GOT3 (cell line): Measurements from ENCODE around the gene ZBED2.

ENCODE experiments used
- DNase-seq: peaks from one replicate; lab custom pipeline; 2025; ENCODE audit warnings: mixed read lengths; lab: John Stamatoyannopoulos, UW

The ZBED2 gene

DNA sequence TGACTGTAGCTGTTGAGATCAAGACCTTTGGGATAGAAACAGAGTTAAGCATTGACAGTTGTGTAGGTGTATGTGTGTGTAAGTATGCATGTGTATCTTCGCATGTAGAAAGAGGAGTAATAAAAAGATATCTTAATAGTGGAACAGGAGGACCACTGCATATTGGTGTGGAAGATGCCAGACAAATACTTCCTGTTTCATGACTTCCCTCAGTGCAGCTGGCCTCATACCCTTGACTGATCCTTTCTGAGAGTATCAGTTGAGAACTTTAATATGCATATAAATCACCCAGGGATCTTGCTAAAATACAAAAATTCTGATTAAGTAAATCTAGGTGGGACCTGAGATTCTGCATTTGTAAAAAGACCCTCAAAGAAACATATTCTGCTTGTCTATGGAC, 8.5 kb upstream of the ZBED2 start:
- no peak for DNase-seq

DNA sequence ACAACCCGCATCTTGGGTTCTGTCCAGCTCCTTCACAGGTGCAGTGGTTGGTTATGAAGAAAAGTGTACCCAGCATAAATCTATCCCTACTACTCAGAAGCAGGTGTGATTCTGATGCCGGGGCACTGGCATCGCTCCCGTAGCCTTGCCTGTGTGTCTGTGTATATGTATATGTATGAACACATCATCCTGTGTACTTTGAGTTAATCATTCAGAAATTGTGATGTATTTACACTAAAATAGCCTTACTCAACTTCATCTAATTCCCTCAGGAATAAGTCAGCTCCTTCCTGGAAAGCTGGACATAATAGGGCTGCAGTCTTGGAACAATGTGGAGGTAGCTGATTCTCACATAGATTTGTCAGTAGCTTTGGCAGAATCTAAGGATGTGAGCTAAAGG, 6.7 kb upstream of the ZBED2 start:
- no peak for DNase-seq

DNA sequence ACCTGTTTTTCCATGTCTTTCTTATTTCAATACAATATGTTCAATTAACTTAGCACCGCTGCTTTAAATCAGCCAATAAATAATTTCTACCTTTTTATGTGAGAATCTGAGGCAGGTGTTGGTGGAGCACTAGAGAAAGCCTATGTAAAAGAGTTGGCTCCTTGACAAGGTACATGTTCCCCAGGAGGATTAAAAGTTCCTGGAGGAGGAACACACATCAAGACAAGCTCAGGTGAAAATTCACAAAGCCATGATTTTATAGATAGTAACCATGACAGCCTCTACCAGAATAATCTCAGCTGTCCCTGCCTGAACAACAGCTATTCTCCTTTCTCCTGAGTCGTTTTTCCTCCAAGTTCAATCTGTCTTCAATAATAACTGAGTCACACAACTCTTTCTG, 3.4 kb upstream of the ZBED2 start:
- no peak for DNase-seq

DNA sequence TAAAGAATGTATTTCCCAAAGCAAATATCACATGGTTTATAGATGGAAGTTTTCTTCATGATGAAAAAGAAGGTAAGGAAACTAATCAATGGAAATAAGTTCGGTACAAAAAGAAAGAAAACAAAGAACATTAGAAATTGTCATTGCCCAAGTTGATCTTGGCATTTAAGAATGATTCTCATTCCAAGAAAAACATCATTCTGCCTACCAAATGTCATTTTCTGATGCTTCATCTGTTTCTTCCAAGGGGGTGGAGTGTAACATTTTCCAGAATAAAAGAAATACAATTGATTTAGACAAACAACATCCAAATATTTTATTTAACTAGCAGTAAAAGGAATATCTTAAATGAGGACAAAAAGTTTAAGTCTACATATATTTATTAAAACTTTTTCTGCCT, 3.0 kb upstream of the ZBED2 start:
- DNase-seq, result no peak

DNA sequence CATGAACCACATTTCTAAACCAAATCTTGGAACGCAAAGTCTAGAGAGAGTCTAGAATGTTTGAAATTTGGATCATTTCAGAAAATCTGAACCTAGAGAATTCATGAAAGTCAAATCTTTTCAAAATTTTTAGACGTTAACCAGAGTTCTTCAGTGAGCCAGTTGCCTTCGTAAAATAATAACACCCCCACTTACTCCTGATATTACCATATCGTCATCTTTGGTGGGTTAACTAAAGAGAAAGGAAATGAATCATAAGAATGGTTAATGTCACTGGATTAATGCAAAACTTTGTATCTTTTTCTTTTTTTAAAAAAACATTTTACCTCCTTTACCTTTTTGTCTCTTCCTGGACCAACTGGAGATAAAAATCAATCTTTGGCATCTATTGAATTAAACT, 1.2 kb upstream of the ZBED2 start:
- DNase-seq, result no peak

DNA sequence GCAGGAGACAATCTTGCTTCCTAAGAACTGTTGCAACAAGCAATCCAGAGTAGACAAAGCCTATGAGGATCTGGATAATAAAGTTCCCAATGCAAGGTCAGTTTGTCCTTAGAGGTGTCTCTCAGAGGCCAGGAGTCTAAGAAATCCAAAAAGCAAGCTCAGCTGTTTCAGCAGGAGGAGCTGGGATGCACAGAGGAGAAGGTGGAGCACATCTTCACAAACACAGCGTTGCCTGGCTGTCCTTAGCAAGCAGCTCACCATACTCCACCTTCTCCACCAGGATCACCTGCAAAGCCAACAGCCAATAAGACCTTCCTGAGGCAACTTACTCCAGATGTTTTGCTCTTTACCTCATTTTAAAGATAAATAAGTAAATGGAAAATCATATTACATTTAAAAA, 365 bp downstream of the ZBED2 start:
- no peak for DNase-seq

DNA sequence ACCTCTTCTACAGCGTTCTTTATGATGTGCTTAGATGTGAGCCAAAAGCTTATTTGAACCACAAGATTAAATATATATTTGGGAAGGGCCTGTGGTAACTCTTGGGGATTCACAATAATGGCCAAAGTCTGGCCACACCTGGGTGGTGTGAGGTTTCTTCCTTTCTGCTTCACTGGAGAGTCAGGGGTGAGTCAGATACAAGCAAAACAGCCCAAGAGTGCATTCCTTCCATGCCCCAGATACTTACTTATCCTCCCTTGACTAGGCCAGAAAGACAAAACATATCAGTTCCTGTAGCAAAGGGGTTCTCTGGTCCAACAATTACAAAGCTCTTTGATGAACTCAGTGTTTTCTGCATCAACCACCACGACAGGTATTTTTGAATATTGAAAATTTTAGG, 941 bp downstream of the ZBED2 start:
- no peak for DNase-seq

DNA sequence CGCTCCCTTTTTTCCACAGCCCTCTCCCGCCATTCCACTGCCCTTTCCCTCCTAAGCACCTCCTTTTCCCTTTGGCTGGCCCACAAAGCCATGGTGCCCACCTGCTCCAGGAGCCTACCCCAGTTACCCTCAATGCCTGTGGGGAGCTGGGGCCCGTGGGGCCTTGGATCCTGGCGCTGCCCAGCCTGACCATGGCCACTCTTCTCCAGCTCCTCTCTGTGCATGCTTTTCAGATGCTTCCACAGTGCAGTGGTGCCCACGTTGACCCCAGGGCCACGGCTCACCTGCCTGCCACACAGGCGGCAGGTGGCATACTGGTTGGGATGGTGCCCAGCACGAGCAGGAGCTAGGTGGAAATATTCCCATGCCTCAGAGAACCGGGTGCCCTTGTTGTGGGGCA, 1.5 kb downstream of the ZBED2 start:
- DNase-seq, result no peak

DNA sequence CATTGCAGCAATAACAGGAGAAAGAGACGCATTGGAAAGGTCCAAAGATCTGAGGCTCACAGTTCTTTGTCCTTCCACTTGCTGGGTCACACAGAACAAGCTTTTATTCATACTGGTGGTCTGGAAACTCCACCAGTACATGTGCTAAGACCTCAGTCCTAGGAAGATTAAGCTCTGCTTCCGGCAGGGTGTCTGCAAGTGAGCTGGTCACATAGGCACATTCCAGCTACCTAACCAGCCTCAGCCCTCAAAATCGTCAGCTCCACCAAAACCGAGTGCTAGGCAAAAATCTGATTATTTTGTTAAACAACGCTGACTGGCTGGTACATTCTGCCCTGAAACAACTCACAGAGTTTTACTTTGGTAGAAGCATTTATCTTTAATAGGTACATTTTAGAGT, 2.2 kb downstream of the ZBED2 start:
- no peak for DNase-seq

DNA sequence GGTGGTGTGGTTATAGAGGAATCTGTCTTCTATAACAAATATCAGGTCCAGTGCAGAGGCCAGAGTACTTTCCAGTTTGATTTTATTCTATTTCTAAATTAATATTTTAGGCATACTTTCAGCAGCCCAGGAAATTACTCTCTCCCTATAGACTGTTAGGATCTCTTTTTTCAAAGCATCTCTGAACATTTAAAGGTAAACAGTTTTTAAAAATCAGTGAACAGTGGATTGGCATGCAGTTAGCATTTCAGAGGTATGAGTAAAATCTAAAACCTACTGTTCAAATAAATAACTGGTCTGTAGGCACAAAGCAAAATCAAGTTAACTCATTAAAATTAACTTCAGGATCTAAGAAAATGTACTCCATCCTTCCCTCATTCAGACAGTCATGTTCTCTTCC, 3.0 kb downstream of the ZBED2 start:
- DNase-seq, result no peak

DNA sequence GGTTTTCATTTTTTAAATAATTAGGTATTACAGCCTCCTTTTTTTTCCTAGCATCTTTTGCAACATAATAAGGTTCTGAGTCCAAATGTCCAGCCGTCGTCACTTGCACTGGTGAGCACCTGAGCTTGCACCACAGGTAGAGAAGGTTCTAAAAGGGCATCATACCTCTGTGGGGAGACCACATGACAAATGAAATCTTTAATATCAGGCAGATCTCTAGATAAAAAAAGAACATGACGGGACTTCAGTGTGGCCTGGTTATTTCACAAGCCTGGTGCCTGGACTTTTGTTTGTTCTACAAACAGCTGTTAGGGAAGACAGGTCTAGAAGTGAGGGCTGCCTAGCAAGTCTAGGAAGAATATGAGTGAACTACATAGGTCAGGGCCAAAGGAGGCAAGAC, 3.6 kb downstream of the ZBED2 start:
- DNase-seq, result no peak

DNA sequence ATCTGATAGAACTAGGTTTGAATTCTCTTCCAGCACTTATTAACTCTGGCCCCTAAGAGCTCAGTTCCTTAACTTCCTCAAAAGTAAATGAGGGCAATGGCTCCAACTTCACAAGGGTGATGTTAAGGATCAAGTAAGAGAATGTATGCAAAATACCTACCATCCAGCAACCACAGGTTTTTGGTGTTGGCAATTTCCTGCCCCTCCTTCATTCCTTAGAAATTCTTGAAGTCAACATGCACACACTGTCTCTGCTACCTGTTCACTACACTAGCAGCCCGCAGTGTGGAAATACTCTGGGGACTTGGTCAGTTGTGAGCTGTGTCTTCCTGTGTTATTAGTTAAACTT, 5.0 kb downstream of the ZBED2 start:
- no peak for DNase-seq

DNA sequence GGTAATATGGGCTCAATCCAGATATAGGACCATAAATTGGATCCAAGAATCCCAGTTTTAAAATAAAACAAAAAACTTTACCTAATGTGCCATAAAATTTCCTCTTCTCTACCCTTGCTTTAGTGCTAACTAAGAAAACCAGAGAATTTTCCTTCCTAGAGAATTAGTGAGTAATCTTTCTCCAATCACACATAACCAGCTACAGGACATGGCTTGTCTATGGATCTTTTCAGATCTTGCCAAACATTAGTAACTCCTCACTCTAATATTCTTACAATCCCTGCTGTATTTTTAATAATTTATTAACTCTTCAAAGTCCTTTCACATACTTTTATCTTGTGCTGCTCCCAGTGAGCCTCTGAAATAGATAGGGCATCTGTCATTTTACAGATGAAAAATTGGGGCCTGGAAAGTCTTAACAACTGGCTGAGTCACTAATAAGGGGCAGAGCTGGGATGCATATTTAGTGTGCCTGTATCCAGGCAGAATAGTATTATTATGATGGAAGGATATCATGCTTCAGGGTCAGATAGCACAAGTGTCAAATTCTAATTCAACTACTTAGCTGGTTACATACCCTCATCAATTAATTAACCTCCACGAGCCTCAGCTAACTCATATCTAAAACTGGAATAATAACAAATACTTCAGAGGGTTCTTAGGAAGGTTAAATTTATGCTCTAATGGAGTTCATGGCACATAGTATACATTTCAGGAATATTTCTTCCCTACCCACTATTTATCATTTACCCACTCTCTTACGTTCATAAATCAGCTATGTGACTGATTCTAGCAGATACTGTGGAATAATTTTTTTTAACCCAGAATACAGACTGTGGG, 5.6 kb downstream of the ZBED2 start:
- no peak for DNase-seq

DNA sequence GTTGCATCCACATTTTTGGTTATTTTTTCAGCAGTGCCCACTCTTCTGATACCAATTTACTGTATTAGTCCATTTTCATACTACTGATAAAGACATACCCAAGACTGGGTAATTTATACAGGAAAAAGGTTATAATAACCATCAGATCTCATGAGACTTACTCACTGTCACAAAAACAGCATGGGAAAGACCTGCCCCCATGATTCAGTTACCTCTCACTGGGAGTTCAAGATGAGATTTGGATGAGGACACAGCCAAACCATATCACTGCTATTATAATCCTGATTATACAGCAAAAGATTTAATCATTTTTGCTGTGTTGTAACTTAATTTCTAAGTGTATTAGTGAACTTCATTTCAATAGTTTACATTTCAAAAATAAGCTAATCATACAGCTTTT, 6.6 kb downstream of the ZBED2 start:
- DNase-seq, result no peak

DNA sequence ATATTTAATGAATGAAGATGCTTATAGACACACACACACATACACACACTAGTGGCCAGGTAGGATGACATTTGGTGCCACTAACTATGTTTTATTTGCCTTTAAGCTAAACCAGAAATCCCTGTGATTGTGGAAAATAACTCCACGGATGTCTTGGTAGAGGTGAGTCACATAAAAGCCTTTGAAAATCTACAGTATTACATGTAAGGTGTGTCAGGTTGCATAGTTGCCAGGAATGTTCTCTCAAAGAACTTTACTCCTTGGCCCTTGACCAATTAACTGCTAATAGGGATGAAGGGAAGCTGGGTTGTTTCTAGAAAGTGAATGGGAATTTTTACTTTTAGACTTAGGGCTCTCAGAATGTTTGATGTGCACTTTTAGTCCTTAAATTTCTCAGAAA, 9.9 kb downstream of the ZBED2 start:
- DNase-seq, result no peak

DNA sequence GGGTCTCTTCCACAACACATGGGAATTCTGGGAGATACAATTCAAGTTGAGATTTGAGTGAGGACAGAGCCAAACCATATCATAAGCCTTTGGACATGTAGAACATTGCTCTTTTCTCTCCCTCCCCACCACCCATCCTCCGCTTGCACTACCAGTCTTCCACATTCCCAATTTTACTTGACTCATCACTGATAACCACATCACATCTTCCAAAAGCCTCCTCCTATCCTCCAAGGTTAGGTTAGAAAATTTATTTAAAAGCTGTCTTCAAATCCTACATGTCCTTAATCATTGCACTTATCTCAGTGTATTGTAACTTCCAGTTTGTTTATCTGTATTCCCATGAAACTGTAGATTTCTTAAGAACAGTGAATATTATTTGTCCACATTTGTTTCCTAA, 10.4 kb downstream of the ZBED2 start:
- no peak for DNase-seq

DNA sequence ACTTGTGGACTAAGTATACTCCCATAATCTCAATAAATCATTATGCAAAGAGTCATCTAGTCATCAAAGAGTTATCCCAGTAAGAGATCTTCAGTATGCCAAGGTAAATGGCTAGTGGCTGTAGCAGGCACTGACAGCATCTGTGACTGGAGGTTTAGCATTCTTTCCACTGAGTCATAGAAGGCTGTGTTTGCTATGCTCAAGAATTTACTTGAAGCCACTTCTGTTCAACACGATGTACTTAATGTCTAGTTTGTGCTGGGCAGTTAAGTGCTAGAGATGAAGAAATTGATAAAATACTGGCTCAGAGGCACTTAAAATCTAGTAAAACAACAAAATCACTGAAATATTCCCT, 13.0 kb downstream of the ZBED2 start:
- DNase-seq, result no peak

DNA sequence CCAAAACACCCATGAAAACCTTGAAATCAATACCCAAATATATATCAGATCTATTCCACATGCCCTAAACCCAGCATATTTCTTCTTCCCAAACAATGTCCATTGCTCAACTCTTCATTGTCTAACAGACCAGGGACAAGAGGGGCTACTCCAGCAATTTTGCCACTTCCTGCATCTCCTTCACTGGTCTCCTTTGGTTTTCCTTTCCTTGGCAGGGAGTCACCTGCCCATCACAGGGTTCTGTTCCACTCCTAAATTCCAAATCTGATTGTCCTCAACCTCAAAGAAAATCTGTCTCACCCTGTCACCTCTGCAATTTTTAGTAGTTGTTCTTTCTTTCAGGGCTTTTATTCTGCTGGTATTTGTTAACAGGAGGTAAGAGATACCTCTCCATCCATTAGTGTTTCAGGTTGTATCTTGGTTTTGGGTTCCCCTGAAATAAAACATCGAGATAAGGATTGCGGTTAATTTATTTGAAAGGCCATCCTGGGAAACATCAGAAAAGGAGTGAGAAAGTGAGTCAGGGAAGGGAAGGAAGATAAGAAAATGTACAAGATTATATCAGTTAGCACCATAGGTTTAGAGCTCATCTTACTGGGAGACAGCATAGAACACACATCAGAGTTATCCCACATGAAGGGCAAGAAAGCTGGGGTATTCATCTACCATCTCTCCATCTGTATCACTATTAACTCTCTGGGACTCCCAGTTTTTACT, 13.6 kb downstream of the ZBED2 start:
- DNase-seq, result no peak

DNA sequence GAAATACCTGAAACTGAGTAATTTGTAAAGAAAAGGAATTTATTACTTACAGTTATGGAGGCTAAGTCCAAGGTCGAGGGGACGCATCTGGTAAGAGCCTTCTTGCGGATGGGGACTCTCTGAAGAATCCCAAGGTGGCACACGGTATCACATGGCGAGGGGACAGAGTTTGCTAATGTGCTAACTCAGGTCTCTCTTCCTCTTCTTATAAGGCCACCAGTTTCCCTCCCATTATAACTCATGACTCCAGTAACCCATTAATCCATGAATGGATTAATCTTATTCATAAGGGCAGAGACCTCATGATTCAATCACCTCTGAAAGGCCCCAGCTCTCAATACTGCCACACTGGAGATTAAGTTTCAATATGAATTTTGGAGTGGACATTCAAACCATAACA, 15.7 kb downstream of the ZBED2 start:
- DNase-seq, result no peak

DNA sequence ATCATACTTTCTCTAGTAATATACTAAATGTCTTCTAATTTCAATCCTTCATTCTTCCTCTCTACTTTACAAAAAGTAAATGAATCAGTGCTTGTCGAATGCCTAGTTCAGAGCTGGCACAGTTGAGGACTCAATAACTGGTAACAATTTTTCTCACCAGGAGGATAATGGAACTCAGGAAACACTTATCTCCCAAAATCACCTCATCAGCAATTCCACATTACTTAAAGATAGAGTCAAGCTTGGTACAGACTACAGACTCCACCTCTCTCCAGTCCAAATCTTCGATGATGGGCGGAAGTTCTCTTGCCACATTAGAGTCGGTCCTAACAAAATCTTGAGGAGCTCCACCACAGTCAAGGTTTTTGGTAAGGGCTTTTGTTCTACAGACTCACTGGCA, 16.3 kb downstream of the ZBED2 start:
- no peak for DNase-seq

DNA sequence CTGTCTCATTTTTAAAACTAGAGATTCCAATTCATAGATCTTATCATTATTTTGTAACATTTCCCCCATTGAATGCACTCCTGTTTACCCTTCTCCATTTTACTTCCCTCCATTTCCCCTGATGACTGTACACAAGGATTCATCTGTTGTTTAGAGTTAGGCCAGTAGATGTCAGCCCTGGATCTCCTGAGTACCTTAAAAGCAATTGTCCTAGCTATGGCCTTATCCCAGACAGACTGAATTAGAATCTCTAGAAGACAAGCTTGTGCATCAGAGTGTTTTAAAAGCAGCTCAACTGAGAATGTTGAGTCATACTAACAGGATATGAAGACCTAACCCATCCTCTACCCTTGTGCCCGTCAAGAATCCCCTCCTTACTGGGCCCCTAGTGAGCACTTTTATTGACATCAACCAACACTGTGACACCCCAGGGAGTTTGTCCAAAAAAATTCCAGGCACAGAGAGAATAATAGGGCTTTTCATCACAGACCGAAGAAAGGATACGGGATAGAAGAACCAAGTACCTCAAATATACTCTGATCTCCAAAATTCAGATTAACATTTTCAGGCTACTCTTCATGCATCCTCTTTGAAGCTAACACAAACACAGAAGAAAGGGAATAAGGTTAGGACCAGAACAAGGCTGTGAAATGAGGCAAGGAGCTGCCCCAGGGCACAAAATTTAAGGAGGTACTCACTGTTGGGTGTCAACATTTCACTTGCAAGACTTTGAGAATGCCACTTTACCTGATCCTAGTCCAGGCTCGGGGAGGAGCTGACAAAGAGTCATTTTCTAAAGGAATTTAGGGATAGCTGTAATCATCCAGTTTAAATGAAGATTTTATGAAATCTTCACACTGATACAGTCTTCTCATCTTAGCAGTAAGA, 17.1 kb downstream of the ZBED2 start:
- no peak for DNase-seq

DNA sequence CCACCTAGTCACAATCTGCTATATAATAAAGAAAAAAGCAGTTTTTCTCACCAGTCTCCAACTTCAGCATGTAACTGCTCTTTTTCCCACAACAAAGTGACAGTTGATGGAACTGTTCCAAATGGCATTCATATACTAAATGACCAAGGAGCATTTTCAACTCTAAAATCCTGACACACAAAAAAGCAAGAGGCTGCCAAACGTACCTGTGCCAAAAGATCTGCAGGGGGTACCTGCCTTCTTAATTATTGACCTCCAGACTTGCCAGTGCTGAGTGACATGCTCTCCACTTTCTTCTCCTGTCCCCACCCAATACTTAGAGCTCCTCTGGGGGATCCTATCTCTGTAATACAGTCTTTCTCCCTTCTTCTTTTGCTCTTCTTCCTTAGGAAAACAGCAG, 18.0 kb downstream of the ZBED2 start:
- no peak for DNase-seq

DNA sequence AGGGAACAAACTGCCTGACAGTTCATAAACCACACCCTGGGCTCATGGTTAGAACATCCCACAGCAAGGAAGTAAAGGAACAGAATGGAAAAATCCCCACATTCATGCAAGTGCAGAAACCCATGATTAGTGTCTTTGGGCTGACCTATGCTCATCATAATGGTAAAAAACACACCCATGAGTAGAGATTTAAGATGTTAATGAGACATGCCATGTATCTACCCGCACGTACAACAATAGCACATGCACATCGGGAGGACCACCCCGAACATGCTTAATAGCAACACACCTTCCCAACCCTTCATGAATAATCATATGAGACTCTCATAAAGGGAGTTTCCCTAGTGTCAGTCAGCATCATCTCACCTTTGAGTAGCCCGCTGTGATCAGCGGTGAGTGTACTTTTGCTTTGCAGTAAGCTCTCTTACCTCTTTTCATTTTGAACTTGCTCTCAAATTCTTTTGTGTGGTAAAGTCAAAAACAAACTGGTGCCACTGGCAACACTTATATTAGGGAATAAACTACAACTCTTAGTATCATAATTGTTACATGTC, 23.2 kb downstream of the ZBED2 start:
- no peak for DNase-seq
